Tibial artery (tissue), 4 donors: ENCODE data around the gene RARG.

Source experiments
- DNase-seq, 2 donors: peaks; one replicate each; pipeline ENCODE4 v3.0.0-alpha.2; 2019
- H3K27ac ChIP-seq, 2 donors: fragments of 200-600 bp; sonication (generic) in 1 of 2; 1 replicate in 1 of 2; 2 replicates in 1 of 2; pipeline ENCODE4 v1.5.1; 2018 to 2019; ENCODE audit warnings: mild to moderate bottlenecking in 1 of 2
- H3K27me3 ChIP-seq, 2 donors: fragments of 200-600 bp; sonication (generic) in 1 of 2; one replicate each; pipeline versions ENCODE4 v1.5.1 to v1.6.0; 2016 to 2019
- H3K36me3 ChIP-seq, 3 donors: fragments of 200-600 bp; sonication (generic) in 2 of 3; one replicate each; pipeline ENCODE4 v1.5.1; 2016 to 2019; ENCODE audit warnings: mild to moderate bottlenecking in 2 of 3
- H3K4me1 ChIP-seq, 4 donors: fragments of 200-600 bp; sonication (generic) in 2 of 4; 1 replicate in 3 of 4; 2 replicates in 1 of 4; pipeline ENCODE4 v1.5.1; 2016 to 2019
- H3K4me3 ChIP-seq, 2 donors: fragments of 200-600 bp; sonication (generic) in 1 of 2; 1 replicate in 1 of 2; 2 replicates in 1 of 2; pipeline ENCODE4 v1.5.1; 2018 to 2019; ENCODE audit warnings: mild to moderate bottlenecking in 2 of 2
- H3K9me3 ChIP-seq, 3 donors: fragments of 200-600 bp; sonication (generic) in 1 of 3; one replicate each; pipeline ENCODE4 v1.5.1; 2016 to 2019
- CTCF ChIP-seq, 2 experiments: fragments of 200-600 bp in 1 of 2; fragments of 450-650 bp in 1 of 2; IDR thresholded peaks; one replicate each; pipeline ENCODE4 v1.5.1; 2017 to 2019; ENCODE audit warnings: antibody characterized with exemption in 2 of 2, mild to moderate bottlenecking in 1 of 2, moderate library complexity in 1 of 2
- intact Hi-C: fragments of 100-400 bp; cut with DNase I; formaldehyde crosslinking; loops from one replicate; pipeline ENCODE4 v1.15.0; 2023; ENCODE audit warnings: low total_unique reads

RARG gene

DNA sequence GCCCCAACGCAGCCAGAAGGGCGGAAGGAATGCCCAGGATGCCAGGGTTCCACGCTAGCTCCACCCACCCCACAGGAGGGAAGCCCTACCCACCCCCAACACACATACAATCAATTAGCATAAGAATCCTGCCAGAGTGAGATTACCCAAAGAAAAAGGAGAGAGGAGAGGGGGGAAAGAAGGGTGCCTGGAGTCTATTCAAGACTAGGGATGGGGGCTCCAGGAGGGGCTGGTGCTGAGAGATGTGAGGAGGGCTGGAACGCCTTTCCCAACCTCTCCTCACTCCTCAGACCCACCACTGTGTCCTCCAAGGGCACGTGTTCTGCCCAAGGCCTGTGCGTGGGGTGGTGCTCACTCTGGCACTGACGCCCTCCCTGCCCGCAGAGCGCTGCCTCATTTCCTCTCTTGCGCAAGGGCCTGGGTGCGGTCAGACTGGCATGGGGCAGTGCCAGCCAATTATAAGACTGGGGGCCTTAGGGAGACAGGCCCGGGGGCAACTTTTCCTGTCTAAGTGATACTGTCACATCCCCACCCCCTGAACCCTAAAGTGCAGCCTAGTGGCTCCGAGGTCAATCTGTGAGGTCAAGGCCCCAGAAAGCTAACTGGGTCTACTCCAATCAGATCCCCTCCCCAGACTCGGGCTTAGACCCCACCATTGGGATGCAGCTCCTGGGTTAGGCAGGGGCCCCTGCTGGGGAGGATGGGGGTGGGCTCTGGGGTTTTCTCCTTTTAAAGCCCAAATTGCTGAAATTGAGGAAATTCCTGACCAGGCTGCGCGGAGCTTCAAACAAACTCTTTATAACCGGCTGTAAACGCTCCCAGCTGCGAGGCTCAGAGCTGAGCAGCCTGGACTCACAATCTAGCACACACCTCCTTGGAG lies 14.7 kb downstream of the RARG start:
- H3K27me3 ChIP-seq, result no peaks in the 10 kb centered on the region
- TF ChIP-seq CTCF (IDR thresholded peaks at IDR 0.05), result no peak
- H3K9me3 ChIP-seq, result no peaks in the 10 kb centered on the region
- peak overlapping the region; percentile 98 to 99 for H3K27ac ChIP-seq
- no peak for DNase-seq
- intact Hi-C loops, result no loop called here
- H3K4me1 ChIP-seq, result peaks cover 4 to 52% (median 40%) of the 10 kb centered on the region in 4 donors
- peak overlapping the region; percentile 66 to 74 for H3K4me3 ChIP-seq
- H3K36me3 ChIP-seq, result peaks cover 28 to 42% (median 29%) of the 10 kb centered on the region in 3 donors

DNA sequence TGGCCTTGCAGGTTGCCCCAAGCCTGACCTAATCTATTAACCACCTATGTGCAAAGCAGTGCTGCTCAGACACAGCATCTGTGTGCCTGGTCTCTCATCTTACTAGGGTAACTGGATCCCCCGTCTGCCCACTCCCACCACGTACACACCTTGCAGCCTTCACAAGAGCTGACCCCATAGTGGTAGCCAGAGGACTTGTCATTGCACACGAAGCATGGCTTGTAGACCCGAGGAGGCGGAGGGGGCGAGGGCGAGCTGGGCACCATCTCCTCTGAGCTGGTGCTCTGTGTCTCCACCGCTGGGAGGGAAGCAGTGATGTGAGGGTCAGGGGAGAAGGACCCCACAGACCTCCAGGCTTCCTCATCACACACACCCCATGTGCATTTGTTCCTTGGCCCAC lies 16.5 kb downstream of the RARG start:
- no peaks in the 10 kb centered on the region for H3K27me3 ChIP-seq
- H3K36me3 ChIP-seq, result peaks cover 44 to 60% (median 47%) of the 10 kb centered on the region in 3 donors
- intact Hi-C loops, result loop anchor here (2.0 kb wide), 1 partner anchor 35 kb away; no protein-coding TSS in a partner anchor
- TF ChIP-seq CTCF (IDR thresholded peaks at IDR 0.05), result no peak
- peak overlapping the region in 1 of 2 donors; percentile 11 for H3K27ac ChIP-seq
- H3K4me3 ChIP-seq, result no peak overlapping the region
- H3K4me1 ChIP-seq, result peaks cover 4 to 46% (median 35%) of the 10 kb centered on the region in 4 donors
- DNase-seq, result peak in 1 of 2 donors; percentile 61
- no peaks in the 10 kb centered on the region for H3K9me3 ChIP-seq

DNA sequence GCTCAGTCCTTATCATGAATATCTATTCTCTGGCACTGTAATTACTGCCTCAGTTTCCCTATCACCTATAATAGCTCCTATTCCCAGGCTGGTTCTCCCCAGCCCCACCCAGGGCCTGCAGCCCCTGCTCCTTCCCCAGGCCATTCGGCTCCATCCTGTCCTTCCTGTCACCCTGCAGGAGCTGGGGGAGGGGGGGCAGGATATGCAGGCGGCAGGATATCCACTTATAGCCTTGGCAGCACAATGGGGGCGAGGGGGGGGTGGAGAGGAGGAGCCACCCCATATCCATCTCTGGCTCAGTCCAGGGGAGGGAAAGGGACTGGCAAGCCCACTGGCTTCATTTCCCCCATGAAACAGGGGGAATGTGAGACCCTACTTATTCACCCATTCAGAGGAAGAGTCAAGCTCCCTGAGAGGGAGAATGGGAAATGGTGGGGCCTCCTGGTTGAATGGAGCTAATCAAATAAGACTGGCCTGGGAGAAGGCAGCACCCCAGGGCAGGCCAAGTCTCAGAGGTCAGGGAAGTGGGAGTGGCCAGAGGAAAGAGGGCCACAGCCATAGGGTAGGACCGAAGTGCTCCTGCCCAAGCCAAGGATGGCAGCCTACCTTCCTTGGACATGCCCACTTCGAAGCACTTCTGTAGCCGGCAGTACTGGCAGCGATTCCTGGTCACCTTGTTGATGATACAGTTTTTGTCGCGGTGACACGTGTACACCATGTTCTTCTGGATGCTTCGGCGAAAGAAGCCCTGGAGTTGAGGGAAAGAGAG lies 17.1 kb downstream of the RARG start:
- H3K36me3 ChIP-seq, result peaks cover 48 to 66% (median 53%) of the 10 kb centered on the region in 3 donors
- peak overlapping the region in 1 of 2 donors; percentile 11 for H3K27ac ChIP-seq
- H3K4me3 ChIP-seq, result no peak overlapping the region
- no peaks in the 10 kb centered on the region for H3K9me3 ChIP-seq
- peak in 1 of 2 donors; percentile 70 for DNase-seq
- peaks cover 4 to 46% (median 35%) of the 10 kb centered on the region in 4 donors for H3K4me1 ChIP-seq
- H3K27me3 ChIP-seq, result no peaks in the 10 kb centered on the region
- no peak for TF ChIP-seq CTCF (IDR thresholded peaks at IDR 0.05)
- intact Hi-C loops, result loop anchor here (2.0 kb wide), 1 partner anchor 36 kb away; no protein-coding TSS in a partner anchor

DNA sequence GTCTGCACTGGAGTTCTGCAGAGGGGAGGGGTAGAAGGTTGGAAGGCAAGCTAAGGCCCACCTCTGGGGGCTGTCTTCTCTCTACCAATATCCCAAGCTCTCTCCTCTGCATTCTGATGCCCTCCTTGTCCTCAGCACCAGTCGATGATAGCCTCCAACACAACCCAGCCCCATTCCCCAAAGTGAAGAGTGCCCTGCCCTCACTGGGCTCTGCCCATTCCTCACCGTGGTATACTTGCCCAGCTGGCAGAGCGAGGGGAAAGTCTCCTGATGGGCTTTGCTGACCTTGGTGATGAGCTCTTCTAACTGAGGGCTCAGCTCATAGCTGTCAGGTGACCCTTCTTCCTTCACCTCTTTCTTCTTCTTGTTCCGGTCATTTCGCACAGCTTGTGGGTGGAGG lies 17.8 kb downstream of the RARG start:
- peaks cover 48 to 72% (median 55%) of the 10 kb centered on the region in 3 donors for H3K36me3 ChIP-seq
- peaks cover 4 to 44% (median 35%) of the 10 kb centered on the region in 4 donors for H3K4me1 ChIP-seq
- H3K9me3 ChIP-seq, result no peaks in the 10 kb centered on the region
- DNase-seq, result no peak
- peak overlapping the region in 1 of 2 donors; percentile 11 for H3K27ac ChIP-seq
- no peak for TF ChIP-seq CTCF (IDR thresholded peaks at IDR 0.05)
- no peak overlapping the region for H3K4me3 ChIP-seq
- no peaks in the 10 kb centered on the region for H3K27me3 ChIP-seq
- intact Hi-C loops, result loop anchor here (2.0 kb wide), 1 partner anchor 37 kb away; no protein-coding TSS in a partner anchor

GRCh38 chr12:53213348-53213747 lies 18.7 kb downstream of the RARG start:
- Histone ChIP-seq H3K27me3 (no peaks in the 10 kb centered on the region), H3K36me3 (peaks cover 48 to 72% (median 55%) of the 10 kb centered on the region in 3 donors), H3K27ac (no peak overlapping the region), H3K4me1 (peaks cover 4 to 44% (median 35%) of the 10 kb centered on the region in 4 donors), H3K4me3 (no peak overlapping the region), H3K9me3 (no peaks in the 10 kb centered on the region)
- DNase-seq, result peak; percentile 79 to 87
- intact Hi-C loops, result loop anchor here (2.0 kb wide), 1 partner anchor 75 kb away; no protein-coding TSS in a partner anchor
- TF ChIP-seq CTCF (IDR thresholded peaks at IDR 0.05), result peak; percentile 89 to 94
